ENCODE measurements around the gene COX6A2. TPM values are rescaled to one million over a fixed set of nuclear protein-coding genes. Genes with fewer than 3 reads are reported as not detected.

The COX6A2 gene
- not detected in 2 replicates for total RNA-seq
- polyA plus RNA-seq: 1.7 TPM in 1 of 2 replicates, not detected in the other

DNA sequence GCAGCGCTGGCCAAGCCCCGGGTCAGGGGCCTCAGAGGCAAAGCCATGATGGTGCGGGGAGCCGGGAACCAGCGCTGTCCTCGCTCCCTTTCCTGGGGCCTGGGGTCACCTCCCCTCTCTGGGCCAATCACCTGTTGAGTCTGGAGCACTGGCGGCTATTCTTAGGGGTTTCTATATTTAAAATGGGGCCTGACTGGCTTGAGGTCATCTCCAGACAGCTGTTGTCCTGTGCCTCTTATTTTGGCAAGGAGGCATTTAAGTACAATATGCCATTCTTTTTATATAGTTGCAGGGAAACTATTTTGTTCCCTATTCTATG lies at the start of gene COX6A2:
COX6A2 (minus strand) TSS at position 82 of the 319 bp plus-strand sequence; CDS start at position 47, 35 bp downstream.
- Histone ChIP-seq H3K9me2 (replicated peaks; ENCODE audit: insufficient read depth) (no peaks in the 10 kb centered on the region), H3K79me2 (no peaks in the 10 kb centered on the region), H3K27me3 (no peaks in the 10 kb centered on the region), H3K36me3 (replicated peaks; ENCODE audit: insufficient read depth, low read depth) (no peaks in the 10 kb centered on the region), H3K27ac (no peak within 1 kb of the TSS), H3K4me3 (no peak within 1 kb of the TSS), H2AFZ (no peak within 1 kb of the TSS), H3K4me1 (ENCODE audit: insufficient read depth) (peaks cover 15% of the 10 kb centered on the region), H4K20me1 (ENCODE audit: insufficient read depth, poor library complexity, severe bottlenecking) (no peaks in the 10 kb centered on the region), H3K4me2 (peak within 1 kb of the TSS; percentile 49), H3K9me3 (ENCODE audit: low read depth) (no peaks in the 10 kb centered on the region)
- WGBS (ENCODE audit: low lambda C conversion rate, missing lambda C conversion rate): 72% methylated on average over 7 of the region's 7 CpGs
- no peak for TF ChIP-seq EZH2 (IDR thresholded peaks at IDR 0.05; ENCODE audit: borderline replicate concordance)
- no peak for TF ChIP-seq EZH2phosphoT487 (IDR thresholded peaks at IDR 0.05; ENCODE audit: low read depth, severe bottlenecking, unreplicated experiment)
- TF ChIP-seq, protein P1, sequence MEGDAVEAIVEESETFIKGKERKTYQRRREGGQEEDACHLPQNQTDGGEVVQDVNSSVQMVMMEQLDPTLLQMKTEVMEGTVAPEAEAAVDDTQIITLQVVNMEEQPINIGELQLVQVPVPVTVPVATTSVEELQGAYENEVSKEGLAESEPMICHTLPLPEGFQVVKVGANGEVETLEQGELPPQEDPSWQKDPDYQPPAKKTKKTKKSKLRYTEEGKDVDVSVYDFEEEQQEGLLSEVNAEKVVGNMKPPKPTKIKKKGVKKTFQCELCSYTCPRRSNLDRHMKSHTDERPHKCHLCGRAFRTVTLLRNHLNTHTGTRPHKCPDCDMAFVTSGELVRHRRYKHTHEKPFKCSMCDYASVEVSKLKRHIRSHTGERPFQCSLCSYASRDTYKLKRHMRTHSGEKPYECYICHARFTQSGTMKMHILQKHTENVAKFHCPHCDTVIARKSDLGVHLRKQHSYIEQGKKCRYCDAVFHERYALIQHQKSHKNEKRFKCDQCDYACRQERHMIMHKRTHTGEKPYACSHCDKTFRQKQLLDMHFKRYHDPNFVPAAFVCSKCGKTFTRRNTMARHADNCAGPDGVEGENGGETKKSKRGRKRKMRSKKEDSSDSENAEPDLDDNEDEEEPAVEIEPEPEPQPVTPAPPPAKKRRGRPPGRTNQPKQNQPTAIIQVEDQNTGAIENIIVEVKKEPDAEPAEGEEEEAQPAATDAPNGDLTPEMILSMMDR (IDR thresholded peaks at IDR 0.05; ENCODE audit: poor library complexity): no peak
- DNase-seq (ENCODE audit: low spot score): no peak

DNA sequence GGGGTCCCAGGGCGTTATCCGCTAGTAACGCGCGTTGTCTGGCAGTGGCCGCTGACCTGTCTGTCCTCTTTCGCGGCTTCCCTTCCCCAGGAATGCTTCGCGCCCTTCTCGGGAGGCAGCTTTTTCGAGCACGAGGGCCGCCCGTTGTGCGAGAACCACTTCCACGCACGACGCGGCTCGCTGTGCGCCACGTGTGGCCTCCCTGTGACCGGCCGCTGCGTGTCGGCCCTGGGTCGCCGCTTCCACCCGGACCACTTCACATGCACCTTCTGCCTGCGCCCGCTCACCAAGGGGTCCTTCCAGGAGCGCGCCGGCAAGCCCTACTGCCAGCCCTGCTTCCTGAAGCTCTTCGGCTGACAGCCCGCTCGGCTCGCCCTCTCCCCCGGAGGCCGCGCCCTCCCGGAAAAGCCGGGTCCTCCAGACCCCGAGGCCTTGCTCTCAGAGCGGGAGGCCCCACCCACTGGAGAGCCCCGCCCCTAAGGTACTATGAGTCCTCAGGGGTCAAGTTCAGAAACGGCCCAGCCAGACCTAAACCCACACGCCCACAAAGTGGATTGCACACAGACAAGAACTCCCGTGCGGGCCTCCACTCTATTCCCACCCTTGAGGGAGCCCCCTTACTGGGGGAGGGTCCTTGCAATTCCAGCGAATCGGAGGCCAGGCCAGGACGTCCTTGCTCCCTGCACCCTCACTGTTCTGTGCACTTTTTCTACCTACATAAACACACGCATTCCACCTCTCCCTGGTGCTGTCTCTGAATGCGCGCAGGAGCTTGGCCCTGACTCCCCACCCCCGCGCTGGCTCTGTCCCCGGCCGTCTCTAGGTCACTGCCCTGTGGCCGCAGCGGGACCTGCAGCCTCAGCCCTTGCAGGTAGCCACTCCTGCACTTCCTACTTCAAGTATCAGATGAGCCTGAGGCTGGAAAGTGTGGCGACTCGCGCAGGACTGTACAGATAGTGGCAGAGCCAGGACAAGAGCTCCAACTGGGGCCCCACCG lies 49.4 kb upstream of the COX6A2 start:
- Histone ChIP-seq H3K36me3 (replicated peaks; ENCODE audit: insufficient read depth, low read depth) (no peaks in the 10 kb centered on the region), H3K27ac (peak overlapping the region; percentile 95), H3K9me2 (replicated peaks; ENCODE audit: insufficient read depth) (no peaks in the 10 kb centered on the region), H3K9me3 (ENCODE audit: low read depth) (no peaks in the 10 kb centered on the region), H3K4me1 (ENCODE audit: insufficient read depth) (peaks cover 9% of the 10 kb centered on the region), H3K79me2 (no peaks in the 10 kb centered on the region), H2AFZ (peak overlapping the region; percentile 50), H3K4me3 (no peak overlapping the region), H3K4me2 (peak overlapping the region; percentile 94), H4K20me1 (ENCODE audit: insufficient read depth, poor library complexity, severe bottlenecking) (no peaks in the 10 kb centered on the region), H3K27me3 (no peaks in the 10 kb centered on the region)
- 28% methylated on average over 58 of the region's 67 CpGs for WGBS (ENCODE audit: low lambda C conversion rate, missing lambda C conversion rate)
- DNase-seq (ENCODE audit: low spot score): peak; percentile 85
- TF ChIP-seq, protein P1 (IDR thresholded peaks at IDR 0.05; ENCODE audit: poor library complexity): peak; percentile 19
- no peak for TF ChIP-seq EZH2 (IDR thresholded peaks at IDR 0.05; ENCODE audit: borderline replicate concordance)

DNA sequence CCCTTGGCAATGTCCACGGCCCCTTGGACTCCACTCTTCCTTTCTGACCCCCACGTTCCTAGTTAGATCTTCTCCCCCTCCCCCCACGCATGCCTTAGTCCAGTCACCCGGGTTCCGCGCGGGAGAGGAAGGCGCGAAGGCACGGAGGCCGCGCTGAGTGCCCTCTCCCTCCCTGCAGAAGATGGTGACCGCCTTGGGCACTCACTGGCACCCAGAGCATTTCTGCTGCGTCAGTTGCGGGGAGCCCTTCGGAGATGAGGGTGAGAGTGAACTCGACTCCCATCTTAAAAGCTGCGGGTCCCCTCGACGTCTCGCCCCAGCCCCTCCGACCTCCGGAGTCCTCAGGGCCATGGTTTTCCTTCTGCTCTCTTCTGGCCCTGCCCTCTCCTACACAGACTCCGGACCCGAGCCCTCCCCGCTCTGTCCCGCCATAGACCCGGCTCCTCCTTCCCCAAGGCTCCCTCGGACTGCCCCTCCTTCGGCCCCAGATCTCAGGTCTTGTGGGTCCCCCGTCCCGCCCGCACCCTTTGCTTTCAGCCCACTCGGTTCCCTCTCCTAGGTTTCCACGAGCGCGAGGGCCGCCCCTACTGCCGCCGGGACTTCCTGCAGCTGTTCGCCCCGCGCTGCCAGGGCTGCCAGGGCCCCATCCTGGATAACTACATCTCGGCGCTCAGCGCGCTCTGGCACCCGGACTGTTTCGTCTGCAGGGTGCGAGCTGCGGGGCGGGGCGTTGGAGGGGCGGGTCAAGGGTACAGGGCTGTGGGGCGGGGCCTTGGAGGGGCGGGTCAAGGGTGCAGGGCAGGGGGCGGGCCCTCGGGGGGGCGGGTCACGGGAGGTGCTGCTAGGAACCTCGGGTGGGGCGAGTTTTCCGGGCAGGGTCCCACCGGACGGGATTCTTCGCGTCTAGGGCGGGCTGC lies 48.4 kb upstream of the COX6A2 start:
- Histone ChIP-seq H3K36me3 (replicated peaks; ENCODE audit: insufficient read depth, low read depth) (no peaks in the 10 kb centered on the region), H3K79me2 (no peaks in the 10 kb centered on the region), H3K4me2 (peak overlapping the region; percentile 94), H4K20me1 (ENCODE audit: insufficient read depth, poor library complexity, severe bottlenecking) (no peaks in the 10 kb centered on the region), H2AFZ (peak overlapping the region; percentile 50), H3K4me3 (no peak overlapping the region), H3K4me1 (ENCODE audit: insufficient read depth) (peaks cover 10% of the 10 kb centered on the region), H3K9me3 (ENCODE audit: low read depth) (no peaks in the 10 kb centered on the region), H3K9me2 (replicated peaks; ENCODE audit: insufficient read depth) (no peaks in the 10 kb centered on the region), H3K27me3 (no peaks in the 10 kb centered on the region), H3K27ac (peak overlapping the region; percentile 95)
- TF ChIP-seq EZH2phosphoT487 (IDR thresholded peaks at IDR 0.05; ENCODE audit: low read depth, severe bottlenecking, unreplicated experiment) (no peak), EZH2 (IDR thresholded peaks at IDR 0.05; ENCODE audit: borderline replicate concordance) (no peak)
- TF ChIP-seq, protein P1 (IDR thresholded peaks at IDR 0.05; ENCODE audit: poor library complexity): no peak
- 18% methylated on average over 54 of the region's 68 CpGs for WGBS (ENCODE audit: low lambda C conversion rate, missing lambda C conversion rate)
- DNase-seq (ENCODE audit: low spot score): peak; percentile 86

All from hepatocyte (in vitro differentiated cells).